B cell (primary cell): ENCODE measurements around the gene JMJD1C. TPM values are rescaled to one million over a fixed set of nuclear protein-coding genes. Genes with fewer than 3 reads are reported as not detected.

Experiments used
- ATAC-seq: fragments of 200-7000 bp; cut with Tn5 transposase; one replicate; pipeline ENCODE4 v1.10.0; 2021; ENCODE audit warnings: low read depth, mild to moderate bottlenecking, moderate number of reproducible peaks, moderate library complexity
- CTCF ChIA-PET: fragments of 350-600 bp; sonication (Branson Sonifier 250); formaldehyde crosslinking; loops from one replicate; lab custom pipeline; 2021; ENCODE audit warnings: antibody characterized with exemption, inconsistent platforms; lab: Charles Lee
- POLR2A ChIA-PET: fragments of 350-600 bp; sonication (Branson Sonifier 250); formaldehyde crosslinking; loops from one replicate; lab custom pipeline; 2021; ENCODE audit warnings: antibody characterized with exemption; lab: Charles Lee
- DNase-seq: peaks from one replicate; pipeline ENCODE4 v3.0.0; 2013
- H2AFZ ChIP-seq: 2 replicates; pipeline ENCODE4 v1.6.1; 2012; ENCODE audit warnings: mild to moderate bottlenecking, low read depth, low read length; ENCODE audit not compliant: insufficient read depth, poor library complexity, severe bottlenecking
- H3K27ac ChIP-seq, 2 donors: 1 replicate in 1 of 2; 2 replicates in 1 of 2; pipeline ENCODE4 v1.5.1; 2012 to 2013; ENCODE audit warnings: low read length in 2 of 2, mild to moderate bottlenecking in 2 of 2, moderate library complexity in 1 of 2
- H3K27me3 ChIP-seq, 4 experiments: fragments of 200-600 bp in 1 of 4; sonication (generic) in 1 of 4; replicated peaks in 1 of 4; 1 replicate in 2 of 4; 2 replicates in 2 of 4; pipeline versions ENCODE4 v1.6.1 to v1.7.0; 2013 to 2016; ENCODE audit warnings: low read length in 3 of 4, mild to moderate bottlenecking in 2 of 4, mixed read lengths in 1 of 4, moderate library complexity in 1 of 4; ENCODE audit not compliant: insufficient read depth in 4 of 4, control insufficient read depth in 3 of 4; ENCODE audit errors: control extremely low read depth in 1 of 4
- H3K36me3 ChIP-seq, 2 experiments: replicated peaks in 1 of 2; 1 replicate in 1 of 2; 2 replicates in 1 of 2; pipeline versions ENCODE4 v1.6.1 to v1.7.1; 2013; ENCODE audit warnings: low read length in 1 of 2; ENCODE audit not compliant: insufficient read depth in 2 of 2, control insufficient read depth in 1 of 2; ENCODE audit errors: control extremely low read depth in 1 of 2, extremely low read depth in 1 of 2
- H3K4me1 ChIP-seq, 2 donors: fragments of 200-600 bp in 1 of 2; sonication (generic) in 1 of 2; 1 replicate in 1 of 2; 2 replicates in 1 of 2; pipeline versions ENCODE4 v1.5.1 to v1.6.1; 2013 to 2017; ENCODE audit warnings: low read length in 2 of 2; ENCODE audit not compliant: control insufficient read depth in 2 of 2, insufficient read depth in 2 of 2
- H3K4me2 ChIP-seq: replicated peaks from 2 replicates; pipeline ENCODE3; 2012; ENCODE audit warnings: mild to moderate bottlenecking, low read depth, low read length; ENCODE audit not compliant: poor library complexity, severe bottlenecking
- H3K4me3 ChIP-seq, 5 experiments: fragments of 200-600 bp in 1 of 5; sonication (generic) in 1 of 5; 1 replicate in 3 of 5; 2 replicates in 2 of 5; pipeline versions ENCODE4 v1.5.1 to v1.7.0; 2011 to 2016; ENCODE audit warnings: low read length in 4 of 5, mild to moderate bottlenecking in 4 of 5, low read depth in 2 of 5, control low read depth in 1 of 5, moderate library complexity in 1 of 5; ENCODE audit not compliant: insufficient read depth in 1 of 5; ENCODE audit errors: control extremely low read depth in 1 of 5, extremely low read depth in 1 of 5
- H3K79me2 ChIP-seq: fragments of 200-600 bp; sonication (generic); one replicate; pipeline ENCODE4 v1.6.0; 2016; ENCODE audit warnings: low read length; ENCODE audit not compliant: control insufficient read depth, insufficient read depth
- H3K9ac ChIP-seq: fragments of 200-600 bp; sonication (generic); 2 replicates; pipeline ENCODE4 v1.6.1; 2017; ENCODE audit warnings: mild to moderate bottlenecking, low read length, moderate library complexity
- H3K9me3 ChIP-seq, 3 donors: one replicate each; pipeline versions ENCODE4 v1.6.1 to v1.7.1; 2013; ENCODE audit warnings: low read length in 2 of 3; ENCODE audit not compliant: control insufficient read depth in 2 of 3, insufficient read depth in 1 of 3; ENCODE audit errors: control extremely low read depth in 1 of 3
- H4K20me1 ChIP-seq: 2 replicates; pipeline ENCODE4 v1.6.0; 2012; ENCODE audit warnings: mild to moderate bottlenecking, low read length; ENCODE audit not compliant: insufficient read depth, control insufficient read depth, poor library complexity, severe bottlenecking
- H3K27ac Mint-ChIP-seq: one replicate; pipeline ENCODE4 v1.8.0; 2021; ENCODE audit warnings: mixed read lengths
- H3K27me3 Mint-ChIP-seq: one replicate; pipeline ENCODE4 v1.8.0; 2021; ENCODE audit warnings: mixed read lengths
- H3K4me1 Mint-ChIP-seq: one replicate; pipeline ENCODE4 v1.8.0; 2021; ENCODE audit warnings: mixed read lengths
- H3K4me3 Mint-ChIP-seq: one replicate; pipeline ENCODE4 v1.8.0; 2021; ENCODE audit warnings: mixed read lengths
- H3K9me3 Mint-ChIP-seq: one replicate; pipeline ENCODE4 v1.8.0; 2022; ENCODE audit warnings: mixed read lengths; ENCODE audit not compliant: insufficient read depth
- EZH2 ChIP-seq: IDR thresholded peaks from 2 replicates; pipeline ENCODE4 v1.6.1; 2012; ENCODE audit warnings: borderline replicate concordance, low read depth, mild to moderate bottlenecking, moderate library complexity, low read length; ENCODE audit not compliant: insufficient read depth, poor library complexity, severe bottlenecking
- WGBS: methylation state at CpG from one replicate; pipeline ENCODE4 v1.1.5; 2013; ENCODE audit warnings: missing lambda C conversion rate; ENCODE audit not compliant: insufficient coverage; 5-methylcytosine and 5-hydroxymethylcytosine counted together
- intact Hi-C: fragments of 100-400 bp; cut with micrococcal nuclease; formaldehyde crosslinking; loops from one replicate; pipeline ENCODE4 v1.10.0; 2022
- polyA plus RNA-seq: library from polyadenylated mRNA; depleted of rRNA; stranded (reverse); fragments of >200 nt; gene quantifications from 2 replicates; pipeline ENCODE4 v1.2.3, GENCODE V29; 2012
- total RNA-seq, 2 donors: library from RNA; stranded (reverse); fragments of 120-200 nt in 1 of 2; gene quantifications; 1 replicate in 1 of 2; 2 replicates in 1 of 2; pipeline versions ENCODE4 v1.2.3 to v1.2.4, GENCODE V29; 2013 to 2022
- TF ChIP-seq, protein P1 (sequence below): fragments of 200-600 bp; IDR thresholded peaks from one replicate; pipeline ENCODE4 v1.8.0; 2022; ENCODE audit warnings: antibody characterized with exemption, mild to moderate bottlenecking

The JMJD1C gene
- total and polyA plus RNA-seq, 2 donors (not counting 1 experiment from before 2014, with no cell fraction given): 81.8 to 235 TPM

GRCh38 chr10:63283093-63283492 is 182.7 kb downstream of the JMJD1C start:
- H3K79me2 ChIP-seq: peaks cover 37% of the 10 kb centered on the region
- ATAC-seq: no peak
- TF ChIP-seq, protein P1, sequence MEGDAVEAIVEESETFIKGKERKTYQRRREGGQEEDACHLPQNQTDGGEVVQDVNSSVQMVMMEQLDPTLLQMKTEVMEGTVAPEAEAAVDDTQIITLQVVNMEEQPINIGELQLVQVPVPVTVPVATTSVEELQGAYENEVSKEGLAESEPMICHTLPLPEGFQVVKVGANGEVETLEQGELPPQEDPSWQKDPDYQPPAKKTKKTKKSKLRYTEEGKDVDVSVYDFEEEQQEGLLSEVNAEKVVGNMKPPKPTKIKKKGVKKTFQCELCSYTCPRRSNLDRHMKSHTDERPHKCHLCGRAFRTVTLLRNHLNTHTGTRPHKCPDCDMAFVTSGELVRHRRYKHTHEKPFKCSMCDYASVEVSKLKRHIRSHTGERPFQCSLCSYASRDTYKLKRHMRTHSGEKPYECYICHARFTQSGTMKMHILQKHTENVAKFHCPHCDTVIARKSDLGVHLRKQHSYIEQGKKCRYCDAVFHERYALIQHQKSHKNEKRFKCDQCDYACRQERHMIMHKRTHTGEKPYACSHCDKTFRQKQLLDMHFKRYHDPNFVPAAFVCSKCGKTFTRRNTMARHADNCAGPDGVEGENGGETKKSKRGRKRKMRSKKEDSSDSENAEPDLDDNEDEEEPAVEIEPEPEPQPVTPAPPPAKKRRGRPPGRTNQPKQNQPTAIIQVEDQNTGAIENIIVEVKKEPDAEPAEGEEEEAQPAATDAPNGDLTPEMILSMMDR: no peak
- TF ChIP-seq EZH2: no peak
- no peaks in the 10 kb centered on the region for H4K20me1 ChIP-seq
- H3K27me3 ChIP-seq: no peaks in the 10 kb centered on the region
- H3K36me3 ChIP-seq: no peaks in the 10 kb centered on the region
- no peak overlapping the region for H3K4me3 ChIP-seq
- ChIA-PET CTCF (interaction anchor here (0.6 to 2.0 kb wide), 3 partner anchors 63 to 78 kb away, joined by 3 to 6 read pairs (median 3); no protein-coding TSS in a partner anchor), POLR2A (no interaction called here)
- Mint-ChIP-seq H3K4me3 (no peak overlapping the region), H3K9me3 (no peaks in the 10 kb centered on the region), H3K27ac (no peak overlapping the region), H3K27me3 (no peaks in the 10 kb centered on the region), H3K4me1 (peaks cover 19% of the 10 kb centered on the region)
- intact Hi-C loops: no loop called here
- H3K9ac ChIP-seq: no peak overlapping the region
- no peak overlapping the region for H3K27ac ChIP-seq
- no CpG with 5 or more reads among the region's 2 CpGs for WGBS
- H3K4me2 ChIP-seq: no peak overlapping the region
- no peak overlapping the region for H2AFZ ChIP-seq
- peaks cover 5 to 7% of the 10 kb centered on the region in 2 donors for H3K4me1 ChIP-seq
- no peak for DNase-seq
- H3K9me3 ChIP-seq: no peaks in the 10 kb centered on the region

- Histone ChIP-seq H4K20me1 (no peaks in the 10 kb centered on the region), H3K27me3 (no peaks in the 10 kb centered on the region), H3K79me2 (peaks cover 43% of the 10 kb centered on the region), H3K36me3 (no peaks in the 10 kb centered on the region), H3K4me3 (no peak overlapping the region), H3K4me1 (peaks cover 4 to 6% of the 10 kb centered on the region in 2 donors), H3K27ac (no peak overlapping the region), H3K4me2 (no peak overlapping the region), H2AFZ (no peak overlapping the region), H3K9ac (no peak overlapping the region), H3K9me3 (no peaks in the 10 kb centered on the region)
- H3K9me3 Mint-ChIP-seq: no peaks in the 10 kb centered on the region
- WGBS: 67% methylated on average over 1 of the region's 3 CpGs
- H3K27ac Mint-ChIP-seq: no peak overlapping the region
- ChIA-PET POLR2A (no interaction called here), CTCF (no interaction called here)
- no peaks in the 10 kb centered on the region for H3K27me3 Mint-ChIP-seq
- H3K4me3 Mint-ChIP-seq: no peak overlapping the region
- peaks cover 16% of the 10 kb centered on the region for H3K4me1 Mint-ChIP-seq
- DNase-seq (no peak), ATAC-seq (no peak)
- no peak for TF ChIP-seq EZH2
- TF ChIP-seq, protein P1: no peak
- intact Hi-C loops: no loop called here
Measured at GRCh38 chr10:63281967-63282366, 183.8 kb downstream of the JMJD1C start.
